Spleen (tissue), 11 donors: ENCODE data around the gene PYROXD2. TPM values are rescaled to one million over a fixed set of nuclear protein-coding genes. Genes with fewer than 3 reads are reported as not detected.

Experiments used
- DNase-seq: peaks from one replicate; pipeline ENCODE4 v3.0.0-alpha.2; 2020
- H3K27ac ChIP-seq, 8 donors: fragments of 200-600 bp; sonication (generic) in 7 of 8; 1 replicate in 4 of 8; 2 replicates in 4 of 8; pipeline versions ENCODE4 v1.5.0 to v1.8.0; 2016 to 2021; ENCODE audit warnings: inconsistent platforms in 4 of 8, mild to moderate bottlenecking in 4 of 8, moderate library complexity in 1 of 8
- H3K27me3 ChIP-seq, 7 donors: fragments of 200-600 bp; sonication (generic) in 6 of 7; replicated peaks in 1 of 7; 1 replicate in 4 of 7; 2 replicates in 3 of 7; pipeline versions ENCODE4 v1.5.0 to v1.8.0; 2016 to 2021; ENCODE audit warnings: inconsistent platforms in 3 of 7, mild to moderate bottlenecking in 1 of 7
- H3K36me3 ChIP-seq, 6 donors: fragments of 200-600 bp; sonication (generic) in 5 of 6; 1 replicate in 4 of 6; 2 replicates in 2 of 6; pipeline versions ENCODE4 v1.5.0 to v1.8.0; 2016 to 2021; ENCODE audit warnings: inconsistent platforms in 2 of 6
- H3K4me1 ChIP-seq, 6 donors: fragments of 200-600 bp; sonication (generic) in 5 of 6; 1 replicate in 3 of 6; 2 replicates in 3 of 6; pipeline versions ENCODE4 v1.5.0 to v1.8.0; 2016 to 2021; ENCODE audit warnings: inconsistent platforms in 3 of 6
- H3K4me3 ChIP-seq, 8 donors: fragments of 200-600 bp; sonication (generic) in 7 of 8; 1 replicate in 4 of 8; 2 replicates in 4 of 8; pipeline versions ENCODE4 v1.5.0 to v1.8.0; 2016 to 2021; ENCODE audit warnings: inconsistent platforms in 4 of 8, mild to moderate bottlenecking in 4 of 8, moderate library complexity in 2 of 8
- H3K9me3 ChIP-seq, 8 donors: fragments of 200-600 bp; sonication (generic) in 7 of 8; 1 replicate in 4 of 8; 2 replicates in 4 of 8; pipeline versions ENCODE4 v1.5.0 to v1.8.0; 2016 to 2021; ENCODE audit warnings: inconsistent platforms in 4 of 8
- CTCF ChIP-seq, 11 experiments: fragments of 200-600 bp in 7 of 11; fragments of 450-650 bp in 4 of 11; sonication (generic) in 4 of 11; IDR thresholded peaks in 8 of 11; conservative IDR thresholded peaks in 3 of 11; 1 replicate in 7 of 11; 2 replicates in 4 of 11; pipeline versions ENCODE4 v1.4.0 to v1.8.0; 2016 to 2021; ENCODE audit warnings: antibody characterized with exemption in 11 of 11, inconsistent platforms in 4 of 11, mild to moderate bottlenecking in 1 of 11
- POLR2A ChIP-seq, 3 donors: fragments of 450-650 bp; IDR thresholded peaks; one replicate each; pipeline ENCODE4 v1.5.1; 2017; ENCODE audit warnings: antibody characterized with exemption in 3 of 3, mild to moderate bottlenecking in 1 of 3
- POLR2AphosphoS5 ChIP-seq, 3 donors: sonication (generic); formaldehyde crosslinking; IDR thresholded peaks; one replicate each; pipeline ENCODE4 v1.5.1; 2017; ENCODE audit warnings: antibody characterized with exemption in 3 of 3
- WGBS, 5 donors: extraction: QIAGEN DNeasy Blood & Tissue Kit in 3 of 5; methylation state at CpG; one replicate each; pipeline versions ENCODE4 v1.1.5 to v1.1.7; 2013 to 2018; 5-methylcytosine and 5-hydroxymethylcytosine counted together
- intact Hi-C: fragments of 100-400 bp; cut with DNase I; formaldehyde crosslinking; loops from one replicate; pipeline ENCODE4 v1.15.0; 2023; ENCODE audit warnings: low total_unique reads
- polyA plus RNA-seq, 3 donors: library from polyadenylated mRNA; stranded (reverse); fragments of 200-250 nt; gene quantifications; one replicate each; pipeline ENCODE4 v1.2.1, GENCODE V29; 2013
- total RNA-seq, 7 donors: library from RNA; depleted of rRNA in 3 of 7; stranded (reverse); fragments of >200 nt in 3 of 7; fragmentation: NEBNext Ultra II Directional in 4 of 7; extraction: Animal tissue kit (Norgen Biotek cat#: 25700) in 4 of 7; gene quantifications; one replicate each; pipeline versions ENCODE4 v1.1.0 to v1.2.1, GENCODE V29; 2016 to 2021
- donor health status: healthy with polysubstance abuse.
- donor health status: DM: no; HTN: no; CAD: no; lungs with moderate emphysema.
- donor health status: DM: no; HTN: no; CAD: no.
- donor health status: Bipolar disorder and iron deficiency.
- donor health status: healthy.
- donor health status: DM: no; HTN: no; CAD: no.
- donor health status: DM: yes; HTN: yes; CAD: no.

The PYROXD2 gene
- total and polyA plus RNA-seq, 10 donors, result 4.7 to 26.0 (median 11.6) TPM

- DNase-seq, result no peak
- intact Hi-C loops, result no loop called here
- Histone ChIP-seq H3K4me3 (no peak overlapping the region), H3K36me3 (no peaks in the 10 kb centered on the region), H3K4me1 (peaks cover 0 to 11% (median 3%) of the 10 kb centered on the region in 6 donors), H3K9me3 (no peaks in the 10 kb centered on the region), H3K27me3 (peaks cover 0 to 79% (median 9%) of the 10 kb centered on the region in 7 donors), H3K27ac (no peak overlapping the region)
- TF ChIP-seq POLR2A (IDR thresholded peaks at IDR 0.05) (no peak), POLR2AphosphoS5 (IDR thresholded peaks at IDR 0.05) (peak in 1 of 3 donors; percentile 14)
- 60 to 66% (median 64%) methylated on average over 14 of the region's 14 CpGs for WGBS, 5 donors
Observed at GRCh38 chr10:98370831-98371820, 43.9 kb downstream of the PYROXD2 start.

- TF ChIP-seq POLR2A (IDR thresholded peaks at IDR 0.05) (no peak), POLR2AphosphoS5 (IDR thresholded peaks at IDR 0.05) (no peak), CTCF (IDR thresholded peaks at IDR 0.05 in 8 of 11, conservative IDR thresholded peaks at IDR 0.05 in 3 of 11) (no peak)
- 86 to 94% (median 89%) methylated on average over 7 of the region's 7 CpGs for WGBS, 5 donors
- no peak for DNase-seq
- Histone ChIP-seq H3K36me3 (no peaks in the 10 kb centered on the region), H3K4me3 (no peak overlapping the region), H3K4me1 (peaks cover 0 to 11% (median 3%) of the 10 kb centered on the region in 6 donors), H3K27ac (no peak overlapping the region), H3K9me3 (no peaks in the 10 kb centered on the region), H3K27me3 (peaks cover 0 to 75% (median under 1%) of the 10 kb centered on the region in 7 donors)
- intact Hi-C loops, result no loop called here
Observed at GRCh38 chr10:98369801-98370200, 45.2 kb downstream of the PYROXD2 start.

- H3K9me3 ChIP-seq, result no peaks in the 10 kb centered on the region
- no peak overlapping the region for H3K27ac ChIP-seq
- DNase-seq, result no peak
- WGBS, 5 donors, result 85 to 91% (median 89%) methylated on average over 2 of the region's 2 CpGs
- peaks cover 0 to 67% (median 0%) of the 10 kb centered on the region in 7 donors for H3K27me3 ChIP-seq
- H3K4me1 ChIP-seq, result peaks cover 0 to 11% (median 3%) of the 10 kb centered on the region in 6 donors
- intact Hi-C loops, result no loop called here
- no peak for TF ChIP-seq POLR2AphosphoS5 (IDR thresholded peaks at IDR 0.05)
- no peak for TF ChIP-seq CTCF (IDR thresholded peaks at IDR 0.05 in 8 of 11, conservative IDR thresholded peaks at IDR 0.05 in 3 of 11)
- TF ChIP-seq POLR2A (IDR thresholded peaks at IDR 0.05), result no peak
- no peaks in the 10 kb centered on the region for H3K36me3 ChIP-seq
- H3K4me3 ChIP-seq, result no peak overlapping the region
Observed at GRCh38 chr10:98368644-98369043, 46.3 kb downstream of the PYROXD2 start.

GRCh38 chr10:98367604-98368451, 47.2 kb downstream of the PYROXD2 start:
- Histone ChIP-seq H3K4me1 (peaks cover 0 to 11% (median 3%) of the 10 kb centered on the region in 6 donors), H3K4me3 (no peak overlapping the region), H3K36me3 (no peaks in the 10 kb centered on the region), H3K27me3 (peaks cover 0 to 61% (median 0%) of the 10 kb centered on the region in 7 donors), H3K27ac (no peak overlapping the region), H3K9me3 (no peaks in the 10 kb centered on the region)
- intact Hi-C loops, result no loop called here
- TF ChIP-seq CTCF (IDR thresholded peaks at IDR 0.05 in 8 of 11, conservative IDR thresholded peaks at IDR 0.05 in 3 of 11) (no peak), POLR2AphosphoS5 (IDR thresholded peaks at IDR 0.05) (no peak), POLR2A (IDR thresholded peaks at IDR 0.05) (no peak)
- WGBS, 5 donors, result 90 to 92% (median 91%) methylated on average over 19 of the region's 19 CpGs
- no peak for DNase-seq
